ENCODE results near the gene IMMP2L.

IMMP2L gene

GRCh38 chr7:111150709-111151108, 411.6 kb downstream of the IMMP2L start:
- Mint-ChIP-seq H3K4me3 (no peak overlapping the region), H3K4me1 (ENCODE audit: low read depth in 2 of 2) (no peaks in the 10 kb centered on the region), H3K27ac (no peak overlapping the region), H3K9me3 (no peaks in the 10 kb centered on the region), H3K36me3 (ENCODE audit: insufficient read depth) (no peaks in the 10 kb centered on the region), H3K27me3 (no peaks in the 10 kb centered on the region)
- DNase-seq (no peak), ATAC-seq (replicated peaks) (no peak)

- Mint-ChIP-seq H3K9me3 (no peaks in the 10 kb centered on the region), H3K27me3 (no peaks in the 10 kb centered on the region), H3K4me1 (ENCODE audit: low read depth in 2 of 2) (no peaks in the 10 kb centered on the region), H3K4me3 (no peak overlapping the region), H3K27ac (no peak overlapping the region), H3K36me3 (ENCODE audit: insufficient read depth) (no peaks in the 10 kb centered on the region)
- no peak for ATAC-seq (replicated peaks)
- DNase-seq, result no peak
Observed at GRCh38 chr7:111147708-111148533, 414.4 kb downstream of the IMMP2L start.

DNA sequence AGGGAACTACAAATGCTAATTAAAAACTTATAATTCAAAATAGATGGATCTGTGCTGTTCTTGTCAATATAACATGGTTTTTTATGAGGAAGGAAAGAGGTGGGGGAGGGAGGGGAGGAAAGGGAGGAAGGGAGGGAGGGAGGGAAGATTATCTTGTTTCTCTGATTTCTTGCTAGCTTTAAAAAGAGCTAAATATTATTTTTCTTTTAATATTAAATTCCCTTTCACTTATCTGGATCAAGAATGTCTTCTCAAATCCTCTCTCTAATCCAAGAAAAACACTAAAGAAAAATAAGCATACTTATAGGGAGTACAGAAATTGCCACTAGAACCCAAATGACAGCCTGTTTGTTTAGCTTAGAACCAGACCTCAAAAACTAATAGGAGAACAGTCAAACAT, 416.2 kb downstream of the IMMP2L start:
- Mint-ChIP-seq H3K4me1 (ENCODE audit: low read depth in 2 of 2) (no peaks in the 10 kb centered on the region), H3K36me3 (ENCODE audit: insufficient read depth) (no peaks in the 10 kb centered on the region), H3K9me3 (no peaks in the 10 kb centered on the region), H3K27me3 (no peaks in the 10 kb centered on the region), H3K27ac (no peak overlapping the region), H3K4me3 (no peak overlapping the region)
- DNase-seq, result no peak
- ATAC-seq (replicated peaks), result no peak

GRCh38 chr7:111145472-111145871, 416.8 kb downstream of the IMMP2L start:
- DNase-seq (no peak), ATAC-seq (replicated peaks) (no peak)
- H3K36me3 Mint-ChIP-seq (ENCODE audit: insufficient read depth), result no peaks in the 10 kb centered on the region
- no peak overlapping the region for H3K4me3 Mint-ChIP-seq
- no peak overlapping the region for H3K27ac Mint-ChIP-seq
- no peaks in the 10 kb centered on the region for H3K4me1 Mint-ChIP-seq (ENCODE audit: low read depth in 2 of 2)
- no peaks in the 10 kb centered on the region for H3K27me3 Mint-ChIP-seq
- no peaks in the 10 kb centered on the region for H3K9me3 Mint-ChIP-seq

- peaks cover 8 to 14% of the 10 kb centered on the region in 2 donors for H3K4me1 Mint-ChIP-seq (ENCODE audit: low read depth in 2 of 2)
Observed at GRCh38 chr7:111140091-111140865, 422.0 kb downstream of the IMMP2L start.

DNA sequence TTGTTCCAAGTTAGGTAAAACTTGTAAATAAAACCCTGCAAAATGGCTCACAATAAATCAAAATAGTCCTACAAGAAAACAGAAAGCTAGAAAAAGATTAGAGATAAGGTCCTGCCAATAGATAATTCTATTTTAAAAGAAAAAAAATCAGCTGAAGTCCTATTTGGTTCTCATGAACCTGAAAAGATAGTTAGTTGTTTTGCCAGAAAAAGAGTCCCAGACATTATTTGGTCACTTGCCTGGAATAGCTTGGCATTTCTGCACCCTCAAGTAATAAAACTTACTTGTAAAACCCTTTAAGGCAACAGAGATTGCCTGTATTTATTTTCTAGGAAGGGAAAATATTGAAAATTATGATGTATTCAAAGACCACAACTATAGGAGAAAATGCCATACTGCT, 423.7 kb downstream of the IMMP2L start:
- H3K36me3 Mint-ChIP-seq (ENCODE audit: insufficient read depth), result no peaks in the 10 kb centered on the region
- peaks cover 8 to 14% of the 10 kb centered on the region in 2 donors for H3K4me1 Mint-ChIP-seq (ENCODE audit: low read depth in 2 of 2)
- peak overlapping the region; percentile 83 to 95 for H3K27ac Mint-ChIP-seq
- peak overlapping the region; percentile 34 to 60 for H3K4me3 Mint-ChIP-seq
- no peaks in the 10 kb centered on the region for H3K27me3 Mint-ChIP-seq
- ATAC-seq (replicated peaks) (no peak), DNase-seq (no peak)
- H3K9me3 Mint-ChIP-seq, result no peaks in the 10 kb centered on the region

More at GRCh38 chr7:111140091-111140865, 422.0 kb downstream of the IMMP2L start:
- ATAC-seq (replicated peaks) (no peak), DNase-seq (no peak)
- Mint-ChIP-seq H3K36me3 (ENCODE audit: insufficient read depth) (no peaks in the 10 kb centered on the region), H3K27ac (no peak overlapping the region), H3K9me3 (no peaks in the 10 kb centered on the region), H3K4me3 (no peak overlapping the region), H3K27me3 (no peaks in the 10 kb centered on the region)

DNA sequence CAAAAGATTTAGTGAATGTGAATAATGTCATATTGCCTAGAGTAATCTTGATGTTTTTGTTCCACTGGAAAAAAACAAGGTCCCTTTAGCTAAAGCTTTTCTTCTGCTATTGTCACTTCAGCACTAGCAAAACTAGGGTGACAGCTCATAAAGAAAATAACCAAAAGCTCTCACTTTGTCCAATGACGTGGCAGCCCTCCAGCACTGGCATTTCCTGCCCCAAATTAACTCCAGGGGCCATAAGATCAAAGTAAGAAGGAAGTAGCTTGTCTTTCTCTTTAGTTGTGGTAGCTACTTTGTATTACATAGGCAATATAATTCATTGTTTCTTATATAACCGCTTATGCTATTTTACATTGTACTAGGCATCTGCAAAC, 424.1 kb downstream of the IMMP2L start:
- Mint-ChIP-seq H3K36me3 (ENCODE audit: insufficient read depth) (no peaks in the 10 kb centered on the region), H3K9me3 (no peaks in the 10 kb centered on the region), H3K27me3 (no peaks in the 10 kb centered on the region), H3K27ac (peak overlapping the region; percentile 83 to 95), H3K4me1 (ENCODE audit: low read depth in 2 of 2) (peaks cover 8 to 14% of the 10 kb centered on the region in 2 donors), H3K4me3 (peak overlapping the region; percentile 34 to 60)
- ATAC-seq (replicated peaks) (peak; percentile 92), DNase-seq (peak; percentile 26 to 35 (median 34))

DNA sequence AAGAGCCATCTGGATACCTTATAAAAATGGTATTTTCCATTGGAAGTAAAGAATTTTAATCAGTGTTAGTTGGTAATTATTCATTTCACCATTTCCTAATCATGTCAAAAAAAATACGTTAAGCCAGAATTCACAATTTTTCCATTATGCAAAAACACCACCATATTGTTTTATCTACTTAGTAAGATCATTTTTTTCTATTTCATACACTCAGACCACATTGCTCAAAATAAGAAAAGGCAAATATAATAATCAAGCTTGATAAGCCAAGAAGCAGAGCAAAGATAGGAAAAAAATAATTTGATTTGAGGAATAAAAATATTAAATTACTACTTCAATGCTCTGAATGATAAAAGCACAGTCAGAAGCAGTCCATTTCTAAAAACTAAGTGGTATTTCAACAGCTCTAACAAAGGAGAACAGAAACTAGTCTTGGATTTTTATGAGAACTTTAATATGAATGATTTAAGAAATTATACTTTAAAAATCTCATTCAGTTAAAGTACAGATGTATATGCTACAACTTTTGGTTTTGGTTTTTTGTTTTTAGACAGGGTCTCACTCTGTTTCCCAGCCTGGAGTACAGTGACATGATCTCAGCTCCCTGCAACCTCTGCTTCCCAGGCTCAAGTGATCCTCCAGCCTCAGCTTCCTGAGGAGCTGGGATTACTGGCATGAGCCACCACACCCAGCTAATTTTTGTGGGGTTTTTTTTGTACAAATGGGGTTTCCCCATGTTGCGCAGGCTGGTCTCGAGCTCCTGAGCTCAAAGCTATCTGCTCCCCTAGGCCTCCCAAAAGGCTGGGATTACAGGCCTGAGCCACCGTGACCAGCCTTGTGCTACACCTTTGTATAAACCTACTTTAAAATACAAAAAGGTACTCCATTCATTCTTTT, 424.7 kb downstream of the IMMP2L start:
- DNase-seq (peak in 2 of 3 experiments; percentile 2 to 6), ATAC-seq (replicated peaks) (peak; percentile 66)
- Mint-ChIP-seq H3K9me3 (no peaks in the 10 kb centered on the region), H3K4me1 (ENCODE audit: low read depth in 2 of 2) (peaks cover 8 to 14% of the 10 kb centered on the region in 2 donors), H3K4me3 (peak overlapping the region; percentile 34 to 60), H3K27ac (peak overlapping the region; percentile 83 to 95), H3K27me3 (no peaks in the 10 kb centered on the region), H3K36me3 (ENCODE audit: insufficient read depth) (no peaks in the 10 kb centered on the region)

- H3K27ac Mint-ChIP-seq, result no peak overlapping the region
- no peak overlapping the region for H3K4me3 Mint-ChIP-seq
- DNase-seq, result no peak
- no peaks in the 10 kb centered on the region for H3K27me3 Mint-ChIP-seq
- H3K9me3 Mint-ChIP-seq, result no peaks in the 10 kb centered on the region
- H3K4me1 Mint-ChIP-seq (ENCODE audit: low read depth in 2 of 2), result peaks cover 2% of the 10 kb centered on the region in 2 donors
- H3K36me3 Mint-ChIP-seq (ENCODE audit: insufficient read depth), result no peaks in the 10 kb centered on the region
- ATAC-seq (replicated peaks), result no peak
Observed at GRCh38 chr7:111132833-111133232, 429.5 kb downstream of the IMMP2L start.

DNA sequence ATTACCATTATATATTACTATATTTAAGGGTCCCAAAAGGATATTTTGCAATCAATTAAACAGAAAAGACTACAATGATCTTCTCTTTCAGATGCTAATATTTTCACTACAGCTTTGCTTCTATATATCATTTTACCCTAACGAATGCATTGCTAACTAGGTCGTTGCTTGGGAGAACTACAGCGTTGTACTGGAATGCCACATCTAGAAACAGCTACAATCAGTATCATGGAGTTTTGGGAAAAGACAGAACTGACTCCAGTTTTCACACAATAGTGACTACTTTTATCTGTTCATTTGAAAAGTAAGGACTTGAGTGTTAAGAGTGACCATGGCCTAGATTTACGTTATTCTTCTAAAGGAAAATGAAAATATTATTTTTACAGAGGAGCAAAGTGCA, 432.9 kb downstream of the IMMP2L start:
- no peak for DNase-seq
- Mint-ChIP-seq H3K36me3 (ENCODE audit: insufficient read depth) (peaks cover 3% of the 10 kb centered on the region), H3K4me3 (no peak overlapping the region), H3K27me3 (no peaks in the 10 kb centered on the region), H3K27ac (no peak overlapping the region), H3K4me1 (ENCODE audit: low read depth in 2 of 2) (no peaks in the 10 kb centered on the region), H3K9me3 (no peaks in the 10 kb centered on the region)
- ATAC-seq (replicated peaks), result no peak

DNA sequence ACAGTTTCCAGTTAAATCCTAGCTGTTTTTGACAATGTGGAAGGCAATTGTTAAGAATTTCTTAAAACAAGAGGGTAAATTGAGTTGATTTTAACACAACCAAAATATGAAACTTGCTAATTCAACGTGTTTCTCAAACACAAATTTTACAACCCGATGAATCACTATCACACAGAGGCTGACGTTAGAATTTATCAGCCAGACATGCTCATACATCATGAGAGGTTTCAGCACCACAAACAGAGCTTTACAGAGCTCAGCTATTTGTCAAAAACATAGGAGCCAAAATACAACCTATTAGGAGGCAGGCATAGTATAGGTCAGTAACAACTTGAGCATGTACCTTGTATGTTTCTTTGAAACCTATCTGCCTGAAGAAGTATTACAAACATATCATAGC, 435.3 kb downstream of the IMMP2L start:
- DNase-seq, result no peak
- H3K4me3 Mint-ChIP-seq, result no peak overlapping the region
- ATAC-seq (replicated peaks), result no peak
- no peaks in the 10 kb centered on the region for H3K27me3 Mint-ChIP-seq
- no peak overlapping the region for H3K27ac Mint-ChIP-seq
- peaks cover 3% of the 10 kb centered on the region for H3K36me3 Mint-ChIP-seq (ENCODE audit: insufficient read depth)
- no peaks in the 10 kb centered on the region for H3K4me1 Mint-ChIP-seq (ENCODE audit: low read depth in 2 of 2)
- no peaks in the 10 kb centered on the region for H3K9me3 Mint-ChIP-seq

DNA sequence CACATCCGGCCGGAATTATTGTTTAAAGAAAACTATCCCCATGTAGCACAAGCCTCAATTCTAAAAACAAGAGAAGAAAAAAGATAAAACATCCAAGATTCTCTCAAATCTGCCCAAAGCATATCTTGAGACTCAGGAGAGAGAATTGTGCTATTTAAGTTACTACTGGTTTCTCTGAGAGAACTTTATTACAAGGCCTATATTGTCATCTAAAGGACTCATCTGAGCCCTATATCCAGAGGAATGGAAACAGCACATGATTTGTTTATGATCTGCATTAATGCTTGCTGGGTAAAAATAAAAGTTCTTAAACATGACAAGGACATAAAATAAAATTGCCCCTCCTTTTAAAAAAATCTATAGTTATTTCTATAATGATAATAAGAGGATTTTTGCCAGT, 446.3 kb downstream of the IMMP2L start:
- H3K27ac Mint-ChIP-seq, result no peak overlapping the region
- H3K36me3 Mint-ChIP-seq (ENCODE audit: insufficient read depth), result no peaks in the 10 kb centered on the region
- H3K4me1 Mint-ChIP-seq (ENCODE audit: low read depth in 2 of 2), result no peaks in the 10 kb centered on the region
- ATAC-seq (replicated peaks) (no peak), DNase-seq (no peak)
- no peaks in the 10 kb centered on the region for H3K27me3 Mint-ChIP-seq
- no peaks in the 10 kb centered on the region for H3K9me3 Mint-ChIP-seq
- H3K4me3 Mint-ChIP-seq, result no peak overlapping the region

DNA sequence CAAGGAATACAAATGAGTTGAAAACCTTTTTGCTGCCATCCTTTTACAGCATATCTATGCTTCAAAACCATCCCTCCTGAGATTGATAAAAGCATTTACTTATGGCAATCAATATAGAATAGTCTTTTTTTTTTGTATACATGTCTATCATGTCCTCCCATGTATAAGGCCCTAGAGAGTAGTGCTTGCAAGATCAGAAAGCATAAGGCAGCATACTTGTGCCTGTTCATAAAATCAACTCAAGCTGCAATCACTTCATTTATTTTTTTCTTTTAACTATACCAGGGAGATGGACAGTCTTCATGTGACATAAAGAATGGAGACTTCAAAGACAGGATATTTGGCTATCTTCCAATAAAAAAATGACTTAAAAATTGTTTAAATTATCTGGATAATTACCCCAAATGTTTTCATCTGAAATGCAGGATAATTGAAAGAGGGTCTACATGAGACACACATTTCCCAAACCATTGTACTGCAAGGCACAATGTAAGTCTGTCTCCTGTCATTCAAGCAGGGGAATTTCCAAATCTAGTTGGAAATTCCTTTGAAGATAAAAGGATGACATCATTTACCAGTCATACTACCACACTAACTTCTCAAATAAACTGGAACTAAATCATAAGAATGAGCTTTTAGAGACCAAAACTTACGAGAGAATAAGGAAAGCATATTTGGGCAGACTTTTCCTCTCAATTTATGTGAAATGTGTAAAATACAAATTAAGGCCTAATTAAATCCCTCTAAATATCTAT, 448.9 kb downstream of the IMMP2L start:
- no peak overlapping the region for H3K4me3 Mint-ChIP-seq
- ATAC-seq (replicated peaks) (no peak), DNase-seq (no peak)
- no peaks in the 10 kb centered on the region for H3K27me3 Mint-ChIP-seq
- no peaks in the 10 kb centered on the region for H3K9me3 Mint-ChIP-seq
- H3K4me1 Mint-ChIP-seq (ENCODE audit: low read depth in 2 of 2), result no peaks in the 10 kb centered on the region
- H3K27ac Mint-ChIP-seq, result no peak overlapping the region
- no peaks in the 10 kb centered on the region for H3K36me3 Mint-ChIP-seq (ENCODE audit: insufficient read depth)

Measured in effector memory CD8-positive, alpha-beta T cell (primary cell).